Nephron progenitor cell (in vitro differentiated cells): ENCODE data around the gene MTURN.

Experiments
- DNase-seq: peaks from one replicate; pipeline ENCODE4 v3.0.0; 2021
- H3K27ac Mint-ChIP-seq: 2 replicates; pipeline ENCODE4 v1.8.0; 2021; ENCODE audit warnings: mild to moderate bottlenecking, moderate library complexity, mixed read lengths
- H3K27me3 Mint-ChIP-seq: 2 replicates; pipeline ENCODE4 v1.8.0; 2021; ENCODE audit warnings: mild to moderate bottlenecking, low read depth, mixed read lengths; ENCODE audit not compliant: poor library complexity
- H3K36me3 Mint-ChIP-seq: 2 replicates; pipeline ENCODE4 v1.8.0; 2021; ENCODE audit warnings: low read depth, mixed read lengths
- H3K4me1 Mint-ChIP-seq: 2 replicates; pipeline ENCODE4 v1.8.0; 2021; ENCODE audit warnings: mixed read lengths
- H3K4me3 Mint-ChIP-seq: 2 replicates; pipeline ENCODE4 v1.8.0; 2021; ENCODE audit warnings: mild to moderate bottlenecking, moderate library complexity, mixed read lengths
- H3K9me3 Mint-ChIP-seq: 2 replicates; pipeline ENCODE4 v1.8.0; 2021; ENCODE audit warnings: mild to moderate bottlenecking, moderate library complexity, mixed read lengths
- CTCF ChIP-seq: fragments of 200-600 bp; sonication (generic); IDR thresholded peaks from 2 replicates; pipeline ENCODE4 v1.5.0; 2021; ENCODE audit warnings: antibody characterized with exemption

MTURN gene

DNA sequence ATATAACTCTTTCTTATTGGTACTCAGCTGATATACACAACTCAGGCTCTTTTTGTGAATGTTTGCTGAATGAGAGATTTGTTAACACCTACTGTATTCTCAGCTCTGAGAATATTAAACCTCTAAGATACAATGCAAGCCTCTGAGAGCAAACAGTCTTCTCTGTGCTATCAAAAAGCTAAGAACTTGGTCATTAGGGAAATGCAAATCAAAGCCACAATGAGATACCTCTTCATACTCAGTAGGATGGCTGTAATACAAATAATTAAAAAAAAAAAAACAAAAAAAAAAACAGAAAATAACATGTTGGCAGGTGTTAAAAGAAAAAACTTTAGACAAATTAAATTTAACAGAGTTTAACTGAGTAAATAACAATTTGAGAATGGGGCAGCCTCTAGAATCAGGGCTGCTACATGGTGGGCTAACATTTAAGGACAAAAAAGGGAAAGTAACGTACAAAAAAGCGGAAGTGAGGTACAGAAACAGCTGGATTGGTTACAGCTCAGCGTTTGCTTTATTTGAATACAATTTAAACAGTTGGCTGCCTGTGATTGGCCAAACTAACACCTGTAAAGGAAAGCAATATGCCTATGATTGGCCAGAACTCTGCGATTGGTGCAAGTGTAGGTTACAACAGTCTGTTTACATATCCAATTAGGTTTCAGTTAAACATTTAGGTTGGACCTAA is 14.8 kb upstream of the MTURN start:
- H3K27ac Mint-ChIP-seq, result no peak overlapping the region
- H3K4me1 Mint-ChIP-seq, result no peaks in the 10 kb centered on the region
- DNase-seq, result no peak
- H3K4me3 Mint-ChIP-seq, result no peak overlapping the region
- peaks cover 16% of the 10 kb centered on the region for H3K36me3 Mint-ChIP-seq
- TF ChIP-seq CTCF, result no peak
- H3K9me3 Mint-ChIP-seq, result peaks cover under 1% of the 10 kb centered on the region
- no peaks in the 10 kb centered on the region for H3K27me3 Mint-ChIP-seq

DNA sequence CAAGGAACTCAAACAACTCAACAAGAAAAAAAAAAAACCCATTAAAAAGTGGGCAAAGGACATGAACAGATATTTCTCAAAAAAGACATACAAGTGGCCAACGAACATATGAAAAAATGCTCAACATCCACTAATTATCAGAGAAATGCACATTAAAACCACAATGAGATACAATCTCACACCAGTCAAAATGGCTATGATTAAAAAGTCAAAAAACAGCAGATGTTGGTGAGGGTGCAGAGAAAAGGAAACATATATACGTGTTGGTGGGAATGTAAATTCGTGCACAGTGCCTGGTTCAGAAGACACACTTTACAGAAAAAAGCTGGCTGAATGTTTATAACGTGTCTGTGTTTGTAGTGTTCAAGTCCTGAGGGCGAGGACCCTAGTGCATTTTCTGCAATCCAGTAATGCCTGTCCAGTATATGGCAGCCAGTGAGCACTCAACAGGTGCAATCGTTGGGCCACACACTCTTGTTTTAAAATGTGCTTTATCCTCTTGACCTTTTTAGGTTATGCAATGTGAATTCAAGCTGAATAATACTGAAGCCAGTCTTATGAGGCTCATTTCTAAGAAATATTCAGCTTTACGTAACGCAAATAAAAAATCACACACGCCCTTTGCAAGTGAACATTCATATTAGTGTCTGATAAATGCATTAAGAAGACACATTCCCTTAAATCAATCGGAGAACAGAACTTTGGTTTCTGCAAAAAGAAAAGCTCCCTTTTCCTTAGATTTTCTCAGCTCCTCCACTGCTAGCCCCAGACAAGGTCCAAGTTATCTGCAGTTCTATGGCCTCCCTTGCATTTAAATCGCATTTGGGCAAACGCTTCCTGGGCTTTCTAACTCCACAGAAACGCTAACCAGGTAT is 813 bp upstream of the MTURN start:
- H3K4me1 Mint-ChIP-seq, result peaks cover 17% of the 10 kb centered on the region
- peak overlapping the region; percentile 92 for H3K4me3 Mint-ChIP-seq
- H3K9me3 Mint-ChIP-seq, result no peaks in the 10 kb centered on the region
- peaks cover 16% of the 10 kb centered on the region for H3K36me3 Mint-ChIP-seq
- no peak for TF ChIP-seq CTCF
- H3K27me3 Mint-ChIP-seq, result peaks cover 42% of the 10 kb centered on the region
- no peak overlapping the region for H3K27ac Mint-ChIP-seq
- no peak for DNase-seq

GRCh38 chr7:30135301-30136116 is 723 bp downstream of the MTURN start:
- Mint-ChIP-seq H3K4me3 (peak overlapping the region; percentile 89), H3K36me3 (peaks cover 4% of the 10 kb centered on the region), H3K4me1 (peaks cover 17% of the 10 kb centered on the region), H3K9me3 (no peaks in the 10 kb centered on the region), H3K27ac (no peak overlapping the region), H3K27me3 (peaks cover 44% of the 10 kb centered on the region)
- peak; percentile 52 for DNase-seq
- TF ChIP-seq CTCF, result no peak

GRCh38 chr7:30136117-30136731 is 1.4 kb downstream of the MTURN start:
- peak; percentile 21 for DNase-seq
- Mint-ChIP-seq H3K27me3 (peaks cover 45% of the 10 kb centered on the region), H3K27ac (no peak overlapping the region), H3K36me3 (no peaks in the 10 kb centered on the region), H3K4me1 (peaks cover 17% of the 10 kb centered on the region), H3K4me3 (peak overlapping the region; percentile 89), H3K9me3 (no peaks in the 10 kb centered on the region)
- no peak for TF ChIP-seq CTCF

- H3K36me3 Mint-ChIP-seq, result no peaks in the 10 kb centered on the region
- peaks cover 17% of the 10 kb centered on the region for H3K4me1 Mint-ChIP-seq
- peaks cover 45% of the 10 kb centered on the region for H3K27me3 Mint-ChIP-seq
- TF ChIP-seq CTCF, result no peak
- no peaks in the 10 kb centered on the region for H3K9me3 Mint-ChIP-seq
- no peak overlapping the region for H3K27ac Mint-ChIP-seq
- no peak for DNase-seq
- peak overlapping the region; percentile 89 for H3K4me3 Mint-ChIP-seq
Observed at GRCh38 chr7:30136743-30137485, 2.1 kb downstream of the MTURN start.
